GM10847 (cell line): ENCODE measurements around the gene DENND1C.

Source experiments
- POLR2A ChIP-seq: IDR thresholded peaks from 2 replicates; pipeline ENCODE4 v1.6.1; 2011; ENCODE audit not compliant: insufficient read length; ENCODE audit errors: extremely low read depth

The DENND1C gene

DNA sequence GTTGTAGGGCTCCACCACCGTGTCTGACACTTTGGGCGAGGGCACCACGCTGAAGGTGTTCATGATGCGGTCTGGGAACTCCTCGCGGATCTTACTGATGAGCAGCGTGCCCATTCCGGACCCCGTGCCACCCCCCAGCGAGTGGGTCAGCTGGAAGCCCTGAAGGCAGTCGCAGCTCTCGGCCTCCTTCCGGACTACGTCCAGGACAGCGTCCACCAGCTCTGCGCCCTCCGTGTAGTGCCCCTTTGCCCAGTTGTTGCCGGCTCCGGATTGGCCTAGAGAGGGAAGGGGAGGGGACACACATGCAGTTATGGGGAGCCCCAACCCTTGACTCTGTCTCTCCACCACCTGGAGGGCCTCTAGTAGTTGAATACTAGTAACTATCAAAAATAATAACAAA lies 14.4 kb upstream of the DENND1C start:
- TF ChIP-seq POLR2A, result no peak

DNA sequence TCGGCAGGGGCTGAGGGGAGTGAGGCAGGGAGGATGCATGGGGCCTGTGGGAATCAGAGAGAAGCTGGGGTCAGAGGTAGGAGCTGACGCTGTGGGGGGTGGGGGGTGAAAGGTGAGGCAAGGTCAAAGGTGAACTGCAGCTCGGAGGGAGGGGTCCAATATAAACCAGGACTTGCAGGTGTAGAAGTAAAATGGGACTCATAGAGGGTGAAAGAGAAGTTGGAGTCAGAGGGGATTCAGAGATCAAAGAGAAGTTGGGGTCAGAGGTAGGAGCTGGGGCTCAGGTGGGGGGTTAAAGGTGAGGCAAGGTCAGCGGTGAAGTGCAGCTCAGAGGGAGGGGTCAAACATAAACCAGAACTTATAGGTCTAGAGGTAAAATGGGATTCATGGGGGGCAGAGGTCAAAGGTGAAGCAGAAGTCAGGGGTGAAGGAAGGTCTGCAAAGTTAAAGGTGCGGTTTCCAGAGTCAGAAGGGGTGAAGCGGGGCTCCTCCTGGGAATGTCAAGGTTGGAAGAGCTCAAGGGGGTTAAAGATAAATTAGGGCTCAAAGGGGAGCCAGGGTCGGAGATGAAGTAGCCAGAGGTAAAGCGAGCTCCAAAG lies 12.9 kb upstream of the DENND1C start:
- no peak for TF ChIP-seq POLR2A

GRCh38 chr19:6491802-6492592 lies 10.4 kb upstream of the DENND1C start:
- TF ChIP-seq POLR2A, result no peak

DNA sequence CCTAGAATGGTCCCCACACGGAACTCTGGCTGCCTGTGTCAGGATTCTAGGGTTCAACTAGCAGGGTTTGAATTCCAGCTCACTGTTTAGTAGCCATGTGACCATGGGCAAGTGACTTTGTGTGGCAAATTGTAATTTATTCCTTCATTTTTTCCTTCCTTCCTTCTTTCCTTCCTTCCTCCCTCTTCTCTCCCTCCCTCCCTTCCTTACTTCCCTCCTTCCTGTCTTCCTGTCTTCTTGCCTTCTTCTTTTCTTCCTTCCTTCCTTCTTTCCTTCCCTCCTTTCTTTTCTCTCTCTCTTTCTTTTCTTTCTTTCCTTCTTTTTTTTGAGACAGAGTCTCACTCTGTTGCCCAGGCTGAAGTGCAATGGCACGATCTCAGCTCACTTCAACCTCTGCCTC lies 8.5 kb upstream of the DENND1C start:
- TF ChIP-seq POLR2A, result no peak

DNA sequence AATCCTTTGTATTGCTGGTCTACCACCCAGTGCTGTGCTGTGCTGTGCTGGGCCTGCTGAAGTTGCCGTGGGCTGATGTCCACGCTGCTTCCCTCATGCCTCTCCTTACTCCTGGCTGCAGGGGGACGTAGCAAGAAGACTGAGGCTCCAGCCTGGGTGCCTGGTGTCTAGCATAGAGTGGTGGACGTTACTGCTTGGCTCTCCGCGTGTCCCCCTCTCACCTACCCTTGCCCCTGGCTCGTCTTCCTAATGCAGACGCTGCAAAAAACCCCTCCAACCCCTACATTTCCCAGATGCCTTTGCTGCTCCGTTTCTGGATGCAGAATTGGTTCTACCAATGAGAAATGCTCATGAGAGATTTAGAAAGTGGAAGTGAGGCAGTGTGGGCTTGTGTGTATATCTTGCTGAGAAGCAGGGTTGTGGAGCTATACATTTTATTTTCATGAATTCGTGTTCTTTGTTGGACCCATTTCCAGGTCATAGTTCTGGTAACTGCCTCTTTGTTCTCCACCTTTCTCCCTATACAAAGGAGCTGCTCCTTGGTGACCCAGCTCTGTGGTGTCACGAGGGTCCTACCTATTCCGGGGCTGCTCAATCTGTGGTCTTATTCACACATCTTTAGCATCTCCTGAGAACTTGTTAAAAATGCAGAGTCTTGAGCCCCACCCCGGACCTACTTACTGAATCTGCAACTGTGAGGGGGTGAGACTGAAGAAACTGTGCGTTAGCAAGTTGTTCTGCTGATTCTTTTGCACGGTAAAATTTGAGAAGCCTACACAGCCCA lies 7.9 kb upstream of the DENND1C start:
- TF ChIP-seq POLR2A, result no peak

DNA sequence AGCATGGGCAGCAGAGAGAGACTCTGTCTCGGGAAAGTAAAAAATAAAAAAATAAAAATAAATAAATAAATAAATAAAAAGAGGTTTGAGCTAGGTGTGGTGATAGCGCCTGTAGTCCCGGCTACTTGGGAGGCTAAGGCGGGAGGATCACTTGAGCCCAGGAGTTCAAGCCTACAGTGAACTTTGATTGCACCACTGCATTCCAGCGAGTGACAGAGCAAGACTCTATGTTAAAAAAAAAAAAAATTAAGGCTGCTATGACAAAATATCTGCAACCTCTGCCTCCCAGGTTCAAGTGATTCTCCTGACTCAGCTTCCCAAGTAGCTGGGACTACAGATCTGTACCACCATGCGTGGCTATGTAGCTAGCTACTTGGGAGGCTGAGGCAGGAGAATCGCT lies 3.2 kb upstream of the DENND1C start:
- TF ChIP-seq POLR2A, result no peak

GRCh38 chr19:6484230-6484629 lies 2.6 kb upstream of the DENND1C start:
- no peak for TF ChIP-seq POLR2A

DNA sequence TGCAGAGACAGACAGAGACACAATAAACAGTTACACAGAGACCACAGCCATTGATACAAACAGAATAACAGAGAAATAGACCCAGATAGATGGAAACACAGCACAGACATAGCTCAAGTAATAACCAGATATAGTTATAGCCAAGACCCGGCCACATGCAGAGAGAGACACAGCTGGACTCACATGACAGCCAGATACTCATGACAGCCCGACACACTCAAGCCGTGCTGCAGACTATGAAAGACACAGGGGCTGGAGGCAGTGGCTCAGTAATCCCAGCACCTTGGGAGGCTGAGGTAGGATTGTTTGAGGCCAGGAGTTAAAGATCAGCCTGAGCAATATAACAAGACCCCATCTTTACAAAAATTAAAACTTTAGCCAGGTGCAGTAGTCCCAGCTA lies 1.6 kb upstream of the DENND1C start:
- no peak for TF ChIP-seq POLR2A

- TF ChIP-seq POLR2A, result no peak
These were observed 728 bp upstream of the DENND1C start for GRCh38 chr19:6482343-6482686.

DNA sequence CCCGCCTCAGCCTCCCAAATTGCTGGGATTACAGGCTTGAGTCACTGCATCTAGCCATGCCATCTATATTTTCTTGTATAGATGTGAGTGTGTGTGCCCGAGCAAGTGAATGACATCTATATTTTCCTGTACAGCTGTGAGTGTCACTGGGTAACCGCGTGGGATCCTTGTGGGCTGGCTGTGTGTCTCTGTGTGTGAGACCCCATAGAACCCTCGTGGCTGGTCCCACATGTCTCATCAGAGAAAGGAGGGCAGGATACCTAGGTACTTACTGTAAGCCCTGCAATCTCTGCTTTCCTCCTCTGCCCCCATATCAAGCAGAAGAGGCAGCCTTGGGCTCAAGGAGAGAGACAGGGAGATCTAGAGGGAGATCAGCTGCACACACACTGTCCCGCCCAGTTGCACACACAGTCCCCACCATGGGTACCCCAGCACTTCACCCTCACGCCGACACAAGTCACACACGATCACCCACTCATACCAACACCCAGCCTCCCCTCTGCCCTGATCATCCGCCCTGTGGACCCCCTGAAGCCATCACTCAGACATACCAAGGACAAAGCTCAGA lies 655 bp downstream of the DENND1C start:
- TF ChIP-seq POLR2A, result no peak

GRCh38 chr19:6479836-6480398 lies 1.7 kb downstream of the DENND1C start:
- no peak for TF ChIP-seq POLR2A

DNA sequence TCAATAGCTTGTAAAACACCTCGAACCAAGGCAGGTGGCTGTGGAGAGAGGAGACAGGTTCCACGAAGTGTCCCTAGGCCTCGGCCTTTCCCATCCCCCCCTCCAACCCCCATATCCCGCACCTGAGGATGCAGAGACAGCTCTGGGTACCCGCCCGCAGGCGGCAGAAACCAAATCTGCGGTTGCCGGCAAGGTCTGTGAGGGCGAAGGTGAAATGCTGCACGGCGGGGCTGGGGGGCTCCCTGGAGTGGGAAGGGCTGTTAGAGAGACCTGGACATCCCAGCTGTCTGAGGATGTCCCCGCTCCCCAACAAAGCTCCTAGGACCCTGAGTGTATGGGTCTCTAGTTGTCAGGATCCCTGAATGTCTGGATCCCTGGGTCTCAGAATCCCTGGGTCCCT lies 2.8 kb downstream of the DENND1C start:
- TF ChIP-seq POLR2A, result no peak

- TF ChIP-seq POLR2A, result no peak
These were observed 4.6 kb downstream of the DENND1C start for GRCh38 chr19:6476896-6477431.

DNA sequence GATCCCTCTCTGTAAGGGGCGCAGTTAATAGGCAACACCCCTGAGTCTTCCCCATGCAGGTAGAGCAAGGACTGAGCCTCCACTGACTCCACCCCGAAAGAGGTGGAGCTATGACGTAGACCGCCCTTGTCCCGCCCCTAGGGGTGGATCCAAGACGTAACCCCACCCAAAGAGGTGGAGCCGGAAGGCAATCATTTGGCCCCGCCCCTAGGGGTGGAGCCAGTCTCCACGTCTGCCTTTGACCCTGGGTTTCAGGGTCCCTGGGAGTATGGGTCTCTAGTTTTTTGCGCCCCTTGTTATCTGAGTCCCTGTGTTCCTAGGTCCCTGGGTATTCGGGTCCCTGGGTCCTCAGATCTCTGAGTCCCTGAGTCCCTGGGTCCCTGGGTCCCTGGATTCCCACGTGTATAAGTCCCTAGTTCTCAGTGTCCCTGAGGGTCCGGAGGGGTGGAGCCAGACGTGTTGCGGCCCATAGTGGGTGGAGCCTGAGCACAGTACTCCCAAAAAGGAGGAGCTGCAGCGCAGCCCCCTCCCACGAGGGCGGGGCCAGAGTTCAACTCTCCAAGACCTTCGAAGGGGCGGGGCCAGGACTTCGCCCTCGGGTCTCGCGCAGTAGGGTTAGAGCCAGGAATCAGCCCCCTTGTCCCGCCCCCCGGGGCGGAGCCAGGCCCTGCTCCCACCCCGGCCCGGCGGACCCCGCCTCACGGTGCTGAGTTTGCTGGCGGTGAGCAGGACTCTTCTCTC lies 5.3 kb downstream of the DENND1C start:
- TF ChIP-seq POLR2A, result no peak
